Keratinocyte (primary cell): ENCODE results near the gene TRMT112. TPM values are rescaled to one million over a fixed set of nuclear protein-coding genes. Genes with fewer than 3 reads are reported as not detected.

ENCODE experiments used
- DNase-seq: peaks from one replicate; pipeline ENCODE4 v3.0.0-alpha.2; 2011; ENCODE audit warnings: low read depth, missing footprints, low spot score
- FAIRE-seq: peaks from 2 replicates; lab custom pipeline; 2011; peaks lifted over from hg19 to GRCh38; lab: Jason Lieb, UNC
- H2AFZ ChIP-seq: 2 replicates; pipeline ENCODE4 v1.6.0; 2012; ENCODE audit warnings: low read length, control low read depth, inconsistent platforms; ENCODE audit not compliant: control insufficient read depth
- H3K27ac ChIP-seq: 2 replicates; pipeline ENCODE4 v1.5.1; 2011; ENCODE audit warnings: low read length; ENCODE audit not compliant: control insufficient read depth, insufficient read depth
- H3K27me3 ChIP-seq: 3 replicates; pipeline ENCODE4 v1.6.0; 2011; ENCODE audit warnings: low read length; ENCODE audit not compliant: control insufficient read depth, insufficient read depth; ENCODE audit errors: extremely low read depth
- H3K36me3 ChIP-seq, 2 experiments: 2 replicates in 1 of 2; 3 replicates in 1 of 2; pipeline ENCODE4 v1.5.1; 2011; ENCODE audit warnings: low read length in 2 of 2, mild to moderate bottlenecking in 1 of 2; ENCODE audit not compliant: control insufficient read depth in 2 of 2, insufficient read depth in 2 of 2; ENCODE audit errors: extremely low read depth in 1 of 2
- H3K4me1 ChIP-seq: 3 replicates; pipeline ENCODE4 v1.5.1; 2011; ENCODE audit warnings: low read length; ENCODE audit not compliant: control insufficient read depth, insufficient read depth; ENCODE audit errors: extremely low read depth
- H3K4me2 ChIP-seq: 3 replicates; pipeline ENCODE4 v1.6.0; 2011; ENCODE audit warnings: low read depth, low read length; ENCODE audit not compliant: control insufficient read depth, insufficient read depth; ENCODE audit errors: extremely low read depth
- H3K4me3 ChIP-seq, 3 experiments: fragments of 200-600 bp in 1 of 3; sonication (generic) in 1 of 3; 2 replicates in 2 of 3; 3 replicates in 1 of 3; pipeline ENCODE4 v1.5.1; 2011 to 2016; ENCODE audit warnings: low read length in 3 of 3, mild to moderate bottlenecking in 3 of 3, control low read depth in 2 of 3, inconsistent platforms in 1 of 3, low read depth in 1 of 3, mixed read lengths in 1 of 3, mixed run types in 1 of 3, moderate library complexity in 1 of 3; ENCODE audit not compliant: control insufficient read depth in 2 of 3, insufficient read depth in 2 of 3; ENCODE audit errors: extremely low read depth in 1 of 3
- H3K79me2 ChIP-seq: 2 replicates; pipeline ENCODE4 v1.6.0; 2012; ENCODE audit warnings: low read length; ENCODE audit not compliant: control insufficient read depth, insufficient read depth
- H3K9ac ChIP-seq: 3 replicates; pipeline ENCODE4 v1.6.0; 2011; ENCODE audit warnings: low read length; ENCODE audit not compliant: control insufficient read depth, insufficient read depth; ENCODE audit errors: extremely low read depth
- H3K9me1 ChIP-seq: 3 replicates; pipeline ENCODE4 v1.6.0; 2011; ENCODE audit warnings: low read length; ENCODE audit not compliant: control insufficient read depth, insufficient read depth; ENCODE audit errors: extremely low read depth
- H3K9me3 ChIP-seq: 2 replicates; pipeline ENCODE4 v1.5.1; 2012; ENCODE audit warnings: low read depth, low read length; ENCODE audit not compliant: control insufficient read depth
- H4K20me1 ChIP-seq: 3 replicates; pipeline ENCODE4 v1.6.0; 2011; ENCODE audit warnings: low read length; ENCODE audit not compliant: control insufficient read depth, insufficient read depth; ENCODE audit errors: extremely low read depth
- CTCF ChIP-seq, 3 experiments: IDR thresholded peaks in 1 of 3; conservative IDR thresholded peaks in 1 of 3; optimal IDR thresholded peaks in 1 of 3; 2 replicates in 2 of 3; 3 replicates in 1 of 3; pipeline versions ENCODE3 to v1.5.1; 2011; ENCODE audit warnings: low read length in 3 of 3, mild to moderate bottlenecking in 3 of 3, moderate library complexity in 2 of 3, control low read depth in 1 of 3, inconsistent platforms in 1 of 3; ENCODE audit not compliant: insufficient read depth in 2 of 3; ENCODE audit errors: extremely low read depth in 1 of 3
- EZH2 ChIP-seq: IDR thresholded peaks from one replicate; pipeline ENCODE4 v1.6.1; 2012; ENCODE audit warnings: inconsistent platforms, mild to moderate bottlenecking, low read length, moderate library complexity
- dilution Hi-C: fragments of 300-500 bp; cut with MboI; formaldehyde crosslinking; loops from one replicate; pipeline ENCODE4 v1.7.0; 2020; ENCODE audit warnings: low sequenced_read_pairs; ENCODE audit not compliant: extremely low pct_ligation_motif_present
- polyA plus RNA-seq, 5 experiments: library from polyadenylated mRNA; depleted of rRNA in 3 of 5; stranded (reverse) in 3 of 5; stranded (forward) in 1 of 5; unstranded in 1 of 5; fragments of >200 nt; gene quantifications; 1 replicate in 1 of 5; 2 replicates in 3 of 5; 3 replicates in 1 of 5; pipeline versions ENCODE4 v1.2.1 to v1.2.3, GENCODE V29; 2011 to 2012; ENCODE audit warnings: missing spikeins in 2 of 5, low read depth in 1 of 5, low replicate concordance in 1 of 5

TRMT112 gene
- polyA plus RNA-seq, 1 donor (not counting 4 experiments of a cell fraction or from before 2014, with no cell fraction given) = 408 TPM

- H3K79me2 ChIP-seq = peaks cover 19% of the 10 kb centered on the region
- no peak overlapping the region for H3K27ac ChIP-seq
- H3K4me2 ChIP-seq = peak overlapping the region; percentile 92
- no peaks in the 10 kb centered on the region for H4K20me1 ChIP-seq
- H3K4me3 ChIP-seq = no peak overlapping the region
- H3K4me1 ChIP-seq = peaks cover 31% of the 10 kb centered on the region
- peaks cover 23% of the 10 kb centered on the region for H3K27me3 ChIP-seq
- H3K9me3 ChIP-seq = no peaks in the 10 kb centered on the region
- no peaks in the 10 kb centered on the region for H3K9me1 ChIP-seq
- no peaks in the 10 kb centered on the region for H3K36me3 ChIP-seq
- TF ChIP-seq EZH2 (no peak), CTCF (optimal IDR thresholded peaks at IDR 0.05 in 1 of 3, IDR thresholded peaks at IDR 0.05 in 1 of 3, conservative IDR thresholded peaks at IDR 0.05 in 1 of 3; ENCODE audit: extremely low read depth in 1 of 3, insufficient read depth in 2 of 3, low read length in 3 of 3) (no peak)
- H2AFZ ChIP-seq = no peak overlapping the region
- FAIRE-seq (no peak), DNase-seq (no peak)
- dilution Hi-C loops = no loop called here
- no peak overlapping the region for H3K9ac ChIP-seq
Observed at GRCh38 chr11:64303109-64304031, 14.0 kb downstream of the TRMT112 start.

- no peak for DNase-seq
- Histone ChIP-seq H3K36me3 (no peaks in the 10 kb centered on the region), H3K4me2 (peak within 1 kb of the TSS; percentile 93), H2AFZ (peak within 1 kb of the TSS; percentile 77), H3K4me3 (peak within 1 kb of the TSS; percentile 25 to 74 (median 54)), H3K9me3 (no peaks in the 10 kb centered on the region), H3K27ac (no peak within 1 kb of the TSS), H3K4me1 (peaks cover 26% of the 10 kb centered on the region), H3K79me2 (no peaks in the 10 kb centered on the region), H3K9ac (no peak within 1 kb of the TSS), H3K9me1 (no peaks in the 10 kb centered on the region), H4K20me1 (no peaks in the 10 kb centered on the region), H3K27me3 (peaks cover 42% of the 10 kb centered on the region)
- TF ChIP-seq EZH2 (peak; percentile 80), CTCF (optimal IDR thresholded peaks at IDR 0.05 in 1 of 3, IDR thresholded peaks at IDR 0.05 in 1 of 3, conservative IDR thresholded peaks at IDR 0.05 in 1 of 3; ENCODE audit: extremely low read depth in 1 of 3, insufficient read depth in 2 of 3, low read length in 3 of 3) (no peak)
- no peak for FAIRE-seq
- dilution Hi-C loops = no loop called here
Observed at GRCh38 chr11:64299847-64300648, 17.3 kb downstream of the TRMT112 start, which contains the start of gene CATSPERZ. Gene CATSPERZ (plus strand): TSS chr11:64300358. CDS start chr11:64300411, 53 bp downstream.
